GM21515 (cell line): ENCODE data around the gene AUTS2.

Source experiments
- ATAC-seq: cut with Tn5 transposase; IDR thresholded peaks from one replicate; pipeline ENCODE4 v1.9.1; 2021; ENCODE audit not compliant: unreplicated experiment

Gene AUTS2

GRCh38 chr7:70016044-70016770, 417.9 kb downstream of the AUTS2 start:
- no peak for ATAC-seq

DNA sequence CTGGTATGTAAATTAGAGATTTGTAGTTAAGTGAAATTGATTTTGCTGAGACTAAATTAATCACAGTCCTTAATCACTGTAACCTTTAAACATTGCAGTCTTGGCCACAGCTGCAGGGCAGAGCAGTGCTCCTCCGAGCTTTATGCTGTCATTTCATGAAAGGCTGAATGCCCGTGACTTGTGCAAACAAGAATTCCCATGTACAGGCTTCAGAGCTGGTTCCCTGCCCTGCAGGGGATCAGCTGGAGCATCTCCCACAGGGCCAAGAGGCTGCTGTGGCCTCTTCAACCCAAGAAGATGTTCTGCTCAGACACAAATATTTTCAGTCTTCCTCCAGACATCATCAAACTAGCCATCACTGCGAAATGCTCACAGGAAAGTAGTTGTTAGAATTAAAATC, 419.1 kb downstream of the AUTS2 start:
- ATAC-seq: no peak

DNA sequence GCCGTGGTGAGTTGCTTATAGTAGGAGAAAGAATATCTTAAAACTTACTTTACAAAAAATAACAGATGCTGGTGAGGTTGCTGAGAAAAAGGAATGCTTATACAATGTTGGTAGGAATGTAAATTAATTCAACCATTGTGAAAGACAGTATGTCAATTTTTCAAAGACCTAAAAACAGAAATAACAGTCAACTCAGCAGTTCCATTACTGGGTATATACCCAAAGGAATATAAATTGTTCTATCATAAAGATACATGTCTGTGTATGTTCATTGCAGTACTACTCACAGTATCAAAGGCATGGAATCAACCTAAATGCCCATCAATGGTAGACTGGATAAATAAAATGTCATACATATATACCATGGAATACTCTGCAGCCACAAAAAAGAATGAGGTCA, 420.4 kb downstream of the AUTS2 start:
- ATAC-seq: no peak

- ATAC-seq: no peak
These were observed 429.6 kb downstream of the AUTS2 start for GRCh38 chr7:70027867-70028266.

GRCh38 chr7:70028620-70029019, 430.3 kb downstream of the AUTS2 start:
- ATAC-seq: no peak

DNA sequence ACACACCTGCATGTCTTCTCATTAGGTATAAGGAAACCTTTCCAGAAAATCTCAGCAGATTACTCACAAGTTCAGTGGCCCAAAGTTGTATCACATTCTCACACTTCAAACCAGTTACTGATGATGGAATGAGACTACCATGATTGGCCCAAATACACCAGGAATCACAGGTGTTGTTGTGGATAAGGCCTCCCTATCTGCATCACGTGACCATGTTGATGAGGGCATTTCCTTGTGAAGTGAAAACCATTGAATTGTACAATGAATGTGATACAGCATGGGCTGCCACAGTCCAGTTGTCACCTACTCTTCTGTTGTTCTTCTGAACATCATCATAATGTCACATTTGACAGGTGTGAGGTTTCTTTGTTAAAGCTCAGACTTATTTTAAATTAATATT, 431.7 kb downstream of the AUTS2 start:
- no peak for ATAC-seq

DNA sequence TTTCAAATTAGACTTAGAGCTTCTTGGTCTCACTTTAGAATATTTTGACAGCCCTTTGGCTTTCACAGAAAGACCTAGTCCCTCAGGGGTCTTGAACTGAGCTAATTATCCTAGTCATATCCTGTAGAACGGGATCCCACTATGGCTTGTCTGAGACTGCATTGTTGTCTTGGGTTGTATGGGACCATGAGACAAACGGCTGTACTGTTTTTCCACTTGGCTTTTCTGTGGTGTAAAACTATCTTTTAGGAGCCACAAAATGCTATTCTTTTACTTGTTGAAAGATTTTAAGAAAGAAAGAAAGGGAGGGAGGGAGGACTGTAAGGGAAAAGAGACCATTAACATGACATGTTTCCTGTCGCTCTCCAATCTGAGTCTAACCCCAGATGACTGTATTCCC, 432.5 kb downstream of the AUTS2 start:
- ATAC-seq: no peak

DNA sequence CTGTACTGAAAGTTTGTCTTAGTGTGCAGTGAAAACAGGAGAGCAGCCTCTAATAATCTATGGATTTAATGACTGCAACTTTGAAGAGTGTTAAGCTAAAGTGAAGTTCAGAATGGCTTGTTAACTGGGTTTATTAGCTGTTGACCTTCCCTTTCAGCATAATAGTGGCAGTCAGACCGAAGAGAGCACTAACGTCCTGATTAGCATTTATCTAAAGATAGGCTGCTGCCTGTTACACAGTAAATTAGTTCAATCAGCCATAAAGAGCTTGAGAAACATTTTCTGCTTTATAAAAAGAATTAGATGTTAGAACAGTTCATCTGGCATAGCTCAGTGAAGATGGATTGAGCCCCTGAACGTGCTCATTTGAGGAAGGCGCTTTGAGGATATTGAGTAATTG, 433.0 kb downstream of the AUTS2 start:
- no peak for ATAC-seq

DNA sequence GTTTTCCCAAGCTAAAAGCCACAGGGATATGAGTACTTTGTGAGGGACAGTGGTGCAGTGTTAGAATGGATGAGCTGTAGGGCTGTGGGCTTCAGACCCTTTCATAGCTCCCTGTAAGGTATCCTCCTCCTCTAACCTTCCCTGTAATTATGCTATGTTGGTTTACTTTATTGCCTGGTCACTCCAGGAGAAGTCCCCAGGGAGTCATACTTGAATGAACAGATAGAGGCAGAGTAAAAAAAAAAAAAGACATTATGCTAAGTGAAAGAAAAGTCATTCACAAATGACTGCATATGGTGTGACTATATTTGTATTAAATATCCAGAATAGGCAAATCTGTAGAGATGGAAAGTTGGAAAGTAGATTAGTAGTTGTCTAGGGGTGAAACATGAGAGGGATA, 434.4 kb downstream of the AUTS2 start:
- no peak for ATAC-seq

DNA sequence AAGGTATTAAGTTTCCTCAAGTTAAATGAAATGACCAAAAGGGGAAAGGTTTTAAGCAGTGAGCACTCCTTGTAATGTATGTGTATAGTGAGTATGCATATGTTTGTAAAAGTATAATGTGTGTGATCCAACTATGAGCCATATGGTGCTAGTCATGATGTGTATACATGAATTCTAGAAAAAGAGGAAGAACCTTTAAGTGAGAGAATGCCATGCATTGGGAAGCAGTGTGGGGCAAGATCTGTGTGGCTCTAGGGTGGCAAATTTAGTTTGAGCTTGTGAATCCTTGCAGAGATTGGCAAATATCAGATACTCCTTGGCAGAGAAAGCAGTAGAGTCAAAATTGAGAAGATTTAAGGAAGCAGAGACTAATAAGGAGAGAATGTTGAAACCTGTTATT, 435.0 kb downstream of the AUTS2 start:
- no peak for ATAC-seq

DNA sequence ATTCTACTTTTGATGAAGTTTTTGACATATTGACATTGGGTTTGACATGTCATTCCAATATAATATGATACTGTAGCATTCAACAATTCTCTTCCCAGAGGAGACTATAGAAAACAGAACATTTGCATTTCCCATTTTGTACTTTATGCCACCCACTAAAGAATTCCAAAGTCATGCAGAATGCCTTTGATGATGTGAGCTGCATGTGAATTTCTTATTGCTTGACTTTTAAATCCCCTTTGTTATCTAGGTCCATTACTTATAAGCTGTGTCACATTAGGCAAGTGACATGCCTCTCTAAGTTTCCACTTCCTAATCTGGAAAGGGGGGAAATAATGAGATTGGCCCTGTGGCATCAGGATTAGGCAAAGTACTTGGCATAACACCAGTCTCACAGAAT, 436.7 kb downstream of the AUTS2 start:
- no peak for ATAC-seq

DNA sequence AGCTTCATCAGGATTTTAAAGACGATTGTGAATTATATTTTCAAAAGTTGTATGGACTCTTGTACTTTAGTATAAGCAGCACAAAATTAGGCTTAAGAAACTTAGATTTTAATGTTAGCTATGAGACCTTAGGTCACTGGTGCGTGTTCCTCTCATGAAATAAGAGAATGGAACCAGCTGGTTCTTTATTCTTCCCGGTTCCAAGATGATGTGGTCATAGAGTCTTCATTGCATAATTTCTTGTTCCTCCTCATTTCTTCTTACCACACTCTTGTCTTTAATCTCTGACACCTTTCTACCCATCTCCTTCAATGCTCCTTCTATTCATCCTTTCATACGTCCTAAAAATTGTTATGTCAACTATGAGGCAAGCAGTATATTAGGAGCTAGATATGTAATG, 437.2 kb downstream of the AUTS2 start:
- ATAC-seq: no peak

GRCh38 chr7:70035955-70036354, 437.7 kb downstream of the AUTS2 start:
- no peak for ATAC-seq

DNA sequence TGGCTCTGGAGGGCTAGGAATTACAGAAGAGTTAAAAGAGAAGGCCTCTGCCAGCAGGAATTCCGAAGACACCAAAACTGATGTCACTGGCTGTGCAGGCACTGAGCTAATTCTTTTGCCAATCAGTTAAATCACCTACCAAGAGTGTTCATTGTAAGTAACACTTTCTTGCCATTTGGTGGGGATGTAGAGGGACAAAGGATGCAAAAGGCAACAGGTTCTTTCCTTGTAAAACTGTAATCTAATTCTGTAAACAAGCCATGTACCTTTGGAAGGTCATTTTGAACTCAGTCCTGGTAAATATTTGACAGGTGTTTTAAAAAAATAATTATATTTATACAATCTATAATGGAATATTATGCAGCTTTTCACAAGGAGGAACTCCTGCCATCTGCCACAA, 438.4 kb downstream of the AUTS2 start:
- no peak for ATAC-seq

DNA sequence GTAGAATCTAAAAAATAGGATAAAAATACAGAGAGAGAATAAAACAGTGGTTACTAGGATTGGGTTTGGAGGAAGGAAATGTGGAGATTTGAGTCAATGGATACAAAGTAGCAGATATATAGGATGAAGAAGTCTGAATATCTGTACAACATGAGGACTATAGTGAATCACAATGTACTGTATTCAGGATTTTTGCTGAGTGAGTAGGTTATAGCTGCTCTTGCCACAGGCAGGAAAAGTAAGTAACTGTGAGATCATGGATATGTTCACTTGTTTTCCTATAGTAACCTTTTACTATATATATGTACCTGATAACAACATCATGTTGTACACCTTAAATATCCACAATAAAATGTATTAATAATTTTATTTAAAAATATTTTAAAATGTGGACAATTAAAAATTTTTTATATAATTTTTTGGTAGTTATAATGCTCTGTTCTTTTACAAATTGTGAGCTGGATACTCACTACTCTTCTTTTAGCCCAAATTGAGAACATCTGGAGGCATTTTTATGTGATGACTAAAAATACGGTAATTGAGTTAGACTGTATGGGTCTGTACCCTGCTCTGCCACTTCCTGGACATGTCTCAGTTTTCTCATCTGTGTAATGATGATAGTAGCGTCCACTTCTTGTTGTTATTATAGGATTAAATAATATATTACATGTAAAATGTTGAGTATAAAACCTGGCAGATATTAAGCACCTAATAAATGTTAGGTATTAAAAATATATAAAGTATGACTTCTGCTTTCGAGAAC, 439.1 kb downstream of the AUTS2 start:
- ATAC-seq: no peak

DNA sequence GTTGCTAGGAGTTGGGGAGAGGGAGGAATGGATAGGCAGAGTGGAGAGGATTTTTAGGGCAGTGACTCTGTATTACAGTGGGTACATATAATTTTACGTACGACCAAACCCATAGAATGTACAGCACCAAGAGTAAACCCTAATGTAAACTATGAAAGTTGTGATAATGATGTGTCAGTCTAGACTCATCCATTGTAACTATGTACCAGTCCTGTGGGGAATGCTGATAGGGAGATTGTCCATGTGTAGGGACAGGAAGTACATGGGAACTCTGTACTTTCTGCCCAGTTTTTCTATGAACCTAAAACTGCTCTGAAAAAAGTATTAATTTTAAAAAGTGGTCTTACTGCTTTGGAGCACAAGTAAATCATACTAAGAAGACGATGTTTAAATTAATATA, 441.8 kb downstream of the AUTS2 start:
- no peak for ATAC-seq

DNA sequence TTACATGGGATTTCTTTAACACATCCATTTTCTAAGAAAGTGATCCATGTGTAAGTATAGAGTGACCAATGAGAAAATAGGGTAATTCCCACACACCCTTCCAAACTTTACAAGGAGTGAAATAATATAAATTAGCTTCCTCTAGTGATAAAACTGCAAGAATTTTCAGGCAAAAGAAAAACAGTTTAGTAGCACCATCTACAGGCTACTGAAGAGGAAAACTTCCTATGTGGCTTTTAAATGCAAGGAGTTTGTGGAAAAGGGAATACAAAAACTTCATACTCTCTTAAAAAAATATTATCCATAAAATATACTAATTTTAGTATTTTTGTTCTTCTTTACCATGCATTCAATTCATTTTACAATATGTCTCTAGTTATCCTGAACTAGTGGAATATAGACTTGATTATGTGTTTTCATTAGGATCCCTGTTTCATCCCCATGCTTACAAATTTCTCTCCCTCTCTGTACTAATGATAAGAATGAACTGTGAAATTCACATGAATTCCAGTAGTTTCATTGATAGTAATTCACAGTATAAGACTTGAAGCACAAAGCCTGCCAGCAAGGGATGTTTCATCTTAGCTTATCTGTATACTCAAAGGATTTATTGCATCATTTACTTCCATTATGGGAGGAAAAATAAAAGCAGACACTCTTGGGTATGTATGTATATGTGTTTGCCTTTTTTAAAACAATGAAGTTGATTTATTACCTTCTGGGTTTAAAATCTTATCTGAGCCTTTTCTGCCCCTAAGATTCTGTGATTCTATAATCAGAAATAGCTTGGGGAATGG, 442.9 kb downstream of the AUTS2 start:
- ATAC-seq: no peak

GRCh38 chr7:70042533-70042932, 444.3 kb downstream of the AUTS2 start:
- no peak for ATAC-seq

GRCh38 chr7:70043015-70043538, 444.8 kb downstream of the AUTS2 start:
- ATAC-seq: no peak

DNA sequence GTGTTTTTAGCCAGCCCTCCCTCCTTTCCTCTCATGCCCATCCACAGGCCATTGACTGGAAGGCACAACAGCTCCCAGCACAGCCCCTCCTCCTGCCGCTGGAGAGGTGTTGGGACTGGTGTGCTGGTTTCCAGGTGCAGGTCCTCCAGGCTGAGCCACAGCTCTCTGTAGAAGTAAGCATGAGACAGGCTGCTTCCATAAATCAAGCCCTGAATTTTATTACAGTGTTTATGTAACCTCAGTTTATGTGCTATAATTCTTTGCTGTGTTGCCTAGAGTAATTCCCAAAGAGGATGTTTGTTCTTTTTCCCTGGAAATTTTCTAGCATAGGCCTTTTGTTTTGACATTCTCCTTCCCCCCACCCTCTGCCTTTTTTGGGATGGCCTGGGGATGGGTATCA, 445.8 kb downstream of the AUTS2 start:
- no peak for ATAC-seq

DNA sequence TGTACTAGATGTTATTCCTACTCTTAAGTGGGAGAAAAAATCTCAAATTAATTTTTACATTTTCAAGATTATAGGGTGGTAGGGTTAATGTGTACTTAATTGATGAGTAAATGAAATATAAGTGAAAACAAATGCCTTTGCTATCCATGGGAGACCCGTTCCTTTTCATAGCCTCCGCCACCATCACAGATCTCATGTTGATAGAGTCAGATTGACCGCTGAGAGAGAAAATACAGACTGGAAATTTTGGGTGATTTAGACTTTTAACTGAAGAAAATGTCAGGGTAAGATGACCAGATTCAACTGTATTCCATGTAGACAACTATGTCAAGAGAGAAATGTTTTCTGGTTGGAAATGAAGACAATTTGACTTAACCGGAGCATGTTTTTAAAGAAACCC, 446.2 kb downstream of the AUTS2 start:
- ATAC-seq: no peak

- no peak for ATAC-seq
These were observed 446.7 kb downstream of the AUTS2 start for GRCh38 chr7:70044981-70045380.
